Body of pancreas (tissue), 4 donors: ENCODE data around the gene SGK1. TPM values are rescaled to one million over a fixed set of nuclear protein-coding genes. Genes with fewer than 3 reads are reported as not detected.
"Not testable (repeated sequence)": the region's sequence is repeated elsewhere in the genome, so short reads cannot be mapped to it uniquely, and the experiment has no call there.

Source experiments
- ATAC-seq: fragments of 150-250 bp; one replicate; pipeline ENCODE4 v1.9.1; 2016
- DNase-seq, 4 donors: peaks; one replicate each; pipeline ENCODE4 v3.0.0-alpha.2; 2019
- H3K27ac ChIP-seq, 4 donors: fragments of 200-600 bp; sonication (generic); 1 replicate in 3 of 4; 2 replicates in 1 of 4; pipeline versions ENCODE4 v1.5.1 to v1.6.1; 2016 to 2019; ENCODE audit warnings: mild to moderate bottlenecking in 1 of 4, mixed read lengths in 1 of 4, moderate library complexity in 1 of 4
- H3K27me3 ChIP-seq, 2 donors: fragments of 200-600 bp; sonication (generic); one replicate each; pipeline ENCODE4 v1.6.0; 2016; ENCODE audit warnings: mild to moderate bottlenecking in 1 of 2
- H3K36me3 ChIP-seq, 2 donors: fragments of 200-600 bp; sonication (generic); replicated peaks in 1 of 2; 2 replicates each; pipeline ENCODE4 v1.5.1; 2016; ENCODE audit warnings: low read depth in 2 of 2; ENCODE audit not compliant: insufficient read depth in 1 of 2
- H3K4me1 ChIP-seq: fragments of 200-600 bp; sonication (generic); one replicate; pipeline ENCODE4 v1.6.0; 2016
- H3K4me3 ChIP-seq, 2 donors: fragments of 200-600 bp; sonication (generic); 1 replicate in 1 of 2; 2 replicates in 1 of 2; pipeline ENCODE4 v1.5.1; 2016 to 2019
- H3K9me3 ChIP-seq, 3 donors: fragments of 200-600 bp; sonication (generic); 1 replicate in 2 of 3; 2 replicates in 1 of 3; pipeline ENCODE4 v1.5.1; 2016
- CTCF ChIP-seq, 7 experiments: fragments of 450-650 bp in 4 of 7; fragments of 200-600 bp in 3 of 7; sonication (generic) in 3 of 7; IDR thresholded peaks; one replicate each; pipeline ENCODE4 v1.5.1; 2016 to 2019; ENCODE audit warnings: antibody characterized with exemption in 7 of 7
- POLR2A ChIP-seq, 3 donors: fragments of 450-650 bp; IDR thresholded peaks; one replicate each; pipeline ENCODE4 v1.6.1; 2016; ENCODE audit warnings: antibody characterized with exemption in 3 of 3, mild to moderate bottlenecking in 2 of 3
- whole genome bisulfite sequencing, 2 donors: methylation state at CpG; one replicate each; pipeline ENCODE4 v1.1.5; 2017; 5-methylcytosine and 5-hydroxymethylcytosine counted together
- intact Hi-C: fragments of 100-400 bp; cut with DNase I; formaldehyde crosslinking; loops from one replicate; pipeline ENCODE4 v1.15.1; 2023
- total RNA-seq, 2 donors: library from RNA; depleted of rRNA; stranded (reverse); fragments of >200 nt; gene quantifications; one replicate each; pipeline ENCODE4 v1.1.0, GENCODE V29; 2016

SGK1 gene
- total RNA-seq, 2 donors from 2014 or later, result 51.1 to 238 TPM

GRCh38 chr6:134183844-134184243 lies 134.1 kb downstream of the SGK1 start:
- 31 to 44% methylated on average over 7 of the region's 7 CpGs for WGBS, 2 donors
- intact Hi-C loops, result no loop called here
- DNase-seq (peak in 2 of 4 donors; percentile 22 to 35), ATAC-seq (peak; percentile 45)
- TF ChIP-seq POLR2A (IDR thresholded peaks at IDR 0.05) (no peak), CTCF (IDR thresholded peaks at IDR 0.05) (no peak)
- peak overlapping the region in 3 of 4 donors; percentile 13 to 61 (median 51) for H3K27ac ChIP-seq
- no peaks in the 10 kb centered on the region for H3K9me3 ChIP-seq
- H3K4me3 ChIP-seq, result no peak overlapping the region
- no peaks in the 10 kb centered on the region for H3K27me3 ChIP-seq
- no peaks in the 10 kb centered on the region for H3K36me3 ChIP-seq
- H3K4me1 ChIP-seq, result peaks cover 34% of the 10 kb centered on the region

DNA sequence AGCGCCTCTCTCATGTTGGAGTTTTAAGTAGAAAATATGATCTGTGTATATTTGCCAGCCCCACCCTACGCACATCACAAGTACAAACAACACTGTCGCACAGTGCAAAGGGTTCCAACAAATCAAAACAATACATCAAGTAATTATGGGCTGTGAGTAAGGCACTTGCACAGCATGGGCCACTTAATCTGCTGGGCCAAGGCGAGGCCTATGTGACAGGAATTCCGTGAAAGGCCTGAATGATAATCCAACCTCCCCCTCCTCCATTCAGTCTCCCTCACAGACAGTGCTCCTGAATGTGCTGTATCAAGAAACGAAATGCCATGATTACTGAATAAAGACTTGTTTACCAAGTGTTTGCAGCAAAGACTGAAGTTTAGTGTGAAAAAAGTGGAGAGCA lies 135.4 kb downstream of the SGK1 start:
- no peak for ATAC-seq
- H3K4me3 ChIP-seq, result no peak overlapping the region
- 54 to 68% methylated on average over 6 of the region's 6 CpGs for WGBS, 2 donors
- H3K27ac ChIP-seq, result peak overlapping the region in 2 of 4 donors; percentile 23 to 61
- H3K9me3 ChIP-seq, result no peaks in the 10 kb centered on the region
- TF ChIP-seq POLR2A (IDR thresholded peaks at IDR 0.05) (no peak), CTCF (IDR thresholded peaks at IDR 0.05) (no peak)
- DNase-seq, result no peak
- H3K4me1 ChIP-seq, result peaks cover 39% of the 10 kb centered on the region
- no peaks in the 10 kb centered on the region for H3K27me3 ChIP-seq
- intact Hi-C loops, result no loop called here
- H3K36me3 ChIP-seq, result no peaks in the 10 kb centered on the region

DNA sequence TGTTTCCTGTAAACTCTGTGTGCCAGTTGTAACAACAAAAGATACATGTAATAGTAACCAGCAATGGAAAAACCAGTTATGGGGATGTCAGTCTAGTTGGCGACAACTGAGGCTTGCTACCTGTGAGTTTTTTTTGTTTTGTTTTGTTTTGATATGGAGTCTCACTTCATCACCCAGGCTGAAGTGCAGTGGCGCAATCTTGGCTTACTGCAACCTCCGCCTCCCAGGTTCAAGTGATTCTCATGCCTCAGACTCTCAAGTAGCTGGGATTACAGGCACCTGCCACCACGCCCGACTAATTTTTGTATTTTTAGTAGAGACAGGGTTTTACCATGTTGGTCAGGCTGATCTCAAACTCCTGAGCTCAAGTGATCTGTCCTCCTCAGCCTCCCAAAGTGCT lies 136.2 kb downstream of the SGK1 start:
- H3K36me3 ChIP-seq, intact Hi-C loops, DNase-seq, H3K4me3 ChIP-seq, H3K27me3 ChIP-seq, H3K9me3 ChIP-seq, H3K27ac ChIP-seq, ATAC-seq: not testable (repeated sequence)
- WGBS, 2 donors, result 75 to 87% methylated on average over 5 of the region's 5 CpGs
- peaks cover 47% of the 10 kb centered on the region for H3K4me1 ChIP-seq

- DNase-seq, ATAC-seq, H3K9me3 ChIP-seq, H3K27me3 ChIP-seq, H3K27ac ChIP-seq, intact Hi-C loops, H3K36me3 ChIP-seq, H3K4me3 ChIP-seq: not testable (repeated sequence)
- 88 to 89% methylated on average over 8 of the region's 8 CpGs for WGBS, 2 donors
- peaks cover 51% of the 10 kb centered on the region for H3K4me1 ChIP-seq
These were observed 136.7 kb downstream of the SGK1 start for GRCh38 chr6:134181251-134181650.

DNA sequence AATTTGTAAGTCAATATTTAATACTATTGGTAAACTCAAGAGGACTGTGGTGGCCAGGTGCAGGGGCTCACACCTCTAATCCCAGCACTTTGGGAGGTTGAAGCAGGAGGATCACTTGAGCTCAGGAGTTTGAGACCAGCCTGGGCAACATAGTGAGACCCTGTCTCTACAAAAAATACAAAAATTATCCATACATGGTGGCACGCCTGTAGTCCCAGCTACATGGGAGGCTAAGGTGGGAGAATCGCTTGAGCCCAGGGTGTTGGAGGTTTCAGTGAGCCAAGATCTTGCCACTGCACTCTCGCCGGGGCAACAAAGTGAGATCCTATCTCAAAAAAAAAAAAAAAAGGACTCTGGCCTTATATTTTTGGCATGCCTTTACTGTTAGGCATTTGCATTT lies 137.4 kb downstream of the SGK1 start:
- H3K36me3 ChIP-seq, DNase-seq, intact Hi-C loops, H3K27ac ChIP-seq, ATAC-seq, H3K27me3 ChIP-seq, H3K9me3 ChIP-seq, H3K4me3 ChIP-seq: not testable (repeated sequence)
- H3K4me1 ChIP-seq, result peaks cover 55% of the 10 kb centered on the region
- WGBS, 2 donors, result 73 to 82% methylated on average over 4 of the region's 4 CpGs

DNA sequence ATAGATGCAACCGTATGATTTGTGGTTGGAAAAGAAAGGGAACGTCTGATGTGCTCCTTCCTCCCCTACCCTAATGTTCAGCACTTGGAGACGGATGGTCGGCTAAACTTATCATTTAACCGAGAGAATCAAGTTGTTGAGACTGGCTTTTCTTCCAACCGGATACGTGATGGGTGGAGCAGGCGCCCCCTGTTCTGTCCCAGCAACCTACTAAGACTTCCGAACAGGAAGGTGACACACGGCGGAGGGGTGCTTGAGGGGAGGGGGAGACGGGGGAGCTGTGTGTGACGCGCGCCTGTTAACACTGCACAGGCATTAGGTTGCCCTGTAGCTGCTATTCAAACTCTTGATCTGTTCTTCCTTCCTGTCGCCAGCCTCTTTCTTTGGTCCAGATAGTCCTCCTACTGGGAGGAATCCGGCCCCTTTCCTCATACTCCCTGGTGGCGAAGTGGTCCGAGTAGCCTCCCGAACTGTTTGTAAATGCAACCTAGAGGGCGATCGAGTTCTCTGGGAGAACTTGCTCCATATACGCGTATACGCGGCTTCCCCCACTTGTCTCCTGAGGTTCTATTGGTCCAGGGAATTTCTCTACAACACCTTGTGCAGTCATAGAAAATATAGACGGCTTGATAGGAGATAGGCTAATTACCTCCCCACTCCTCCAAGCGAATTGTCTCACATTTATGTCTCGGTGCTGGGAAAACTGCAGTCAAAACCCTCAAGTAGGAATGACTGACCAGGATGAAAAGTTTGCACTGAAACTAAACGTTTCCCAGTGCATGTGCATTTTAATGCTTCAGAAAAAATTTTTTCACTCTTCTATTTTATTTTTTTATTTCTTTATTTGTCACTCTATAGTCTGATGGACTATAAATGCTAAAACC lies 139.5 kb downstream of the SGK1 start:
- peak; percentile 80 to 90 (median 84) for DNase-seq
- peak; percentile 61 to 97 (median 87) for TF ChIP-seq CTCF (IDR thresholded peaks at IDR 0.05)
- TF ChIP-seq POLR2A (IDR thresholded peaks at IDR 0.05), result peak in 2 of 3 donors; percentile 54
- WGBS, 2 donors, result 9 to 13% methylated on average over 27 to 30 of the region's 30 CpGs
- ATAC-seq, result peak; percentile 23
- intact Hi-C loops, result no loop called here
- Histone ChIP-seq H3K36me3 (no peaks in the 10 kb centered on the region), H3K9me3 (no peaks in the 10 kb centered on the region), H3K4me1 (peaks cover 49% of the 10 kb centered on the region), H3K27ac (peak overlapping the region; percentile 68 to 100 (median 99)), H3K27me3 (no peaks in the 10 kb centered on the region), H3K4me3 (no peak overlapping the region)
